AG09319 (cell line): Measurements from ENCODE around the gene RBM4B.

ENCODE experiments used
- DNase-seq: peaks from one replicate; pipeline ENCODE4 v3.0.0-alpha.2; 2010; ENCODE audit warnings: low read depth; ENCODE audit errors: extremely low read depth
- CTCF ChIP-seq: IDR thresholded peaks from 2 replicates; pipeline ENCODE4 v1.5.1; 2011; ENCODE audit warnings: low read depth, mild to moderate bottlenecking, inconsistent platforms, low read length, moderate library complexity

RBM4B gene

DNA sequence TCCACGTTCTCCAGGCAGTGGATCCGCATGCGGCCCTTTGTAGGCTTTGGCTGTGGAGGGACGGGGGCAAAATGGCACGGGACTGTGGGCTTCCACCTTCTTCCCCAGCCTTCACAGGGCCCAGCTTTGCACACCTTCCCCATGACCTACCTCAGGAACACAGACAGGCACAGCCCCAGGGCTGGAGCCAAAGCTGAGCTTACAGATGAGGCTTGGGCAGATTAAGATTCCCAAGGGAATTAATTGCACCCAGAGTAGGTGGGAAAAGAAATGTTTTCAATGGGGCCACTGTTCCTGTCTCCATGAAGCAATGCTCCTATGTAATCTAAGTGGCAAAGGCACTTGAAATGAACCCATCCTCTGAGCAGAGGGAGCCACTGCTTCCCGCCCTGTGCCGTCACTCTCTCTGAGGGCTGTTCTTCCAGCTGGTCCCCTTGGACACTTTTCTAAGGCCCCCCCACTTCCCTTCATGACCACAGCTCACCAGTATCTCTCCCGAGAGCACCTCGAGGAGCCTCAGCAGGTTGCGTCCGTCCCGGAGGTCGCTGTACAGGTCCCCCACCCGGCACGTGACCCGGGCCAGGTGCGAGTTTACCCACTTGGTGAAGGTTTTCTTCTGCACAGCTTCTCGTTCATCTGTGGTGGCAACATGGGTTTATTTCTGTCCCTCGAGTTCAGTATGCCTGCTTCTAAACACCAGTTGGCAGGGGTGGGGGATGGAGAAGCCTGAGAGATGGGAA is 37.8 kb upstream of the RBM4B start:
- no peak for TF ChIP-seq CTCF
- DNase-seq = no peak

GRCh38 chr11:66713746-66714480 is 36.2 kb upstream of the RBM4B start:
- DNase-seq = no peak

DNA sequence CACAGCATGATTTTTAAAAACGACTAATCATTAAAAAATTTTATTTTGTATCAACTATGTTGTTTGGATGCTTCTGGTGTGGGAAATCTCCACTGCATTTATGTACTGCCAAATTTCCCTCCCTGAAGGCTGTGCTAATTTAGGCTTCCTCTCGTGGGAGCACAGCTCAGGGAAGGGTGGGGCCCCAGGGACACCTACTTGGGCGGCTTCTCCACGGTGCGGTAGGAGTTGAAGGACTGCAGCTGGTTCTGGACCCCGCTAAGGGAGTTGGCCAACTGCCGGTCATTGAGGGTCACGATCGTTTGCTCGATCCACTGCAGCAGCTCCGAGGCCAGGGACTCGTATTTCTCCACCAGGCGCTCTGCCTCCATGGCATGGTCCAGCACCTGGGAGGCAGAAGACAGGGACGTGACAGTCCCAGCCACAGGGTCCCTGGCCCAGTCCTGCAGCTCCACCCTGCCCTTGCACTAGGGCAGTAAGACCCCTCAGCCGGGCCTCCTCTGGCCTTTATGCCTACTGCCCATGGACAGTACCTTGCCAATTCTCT is 32.8 kb upstream of the RBM4B start:
- DNase-seq = no peak
- no peak for TF ChIP-seq CTCF

More at GRCh38 chr11:66713746-66714480, 36.2 kb upstream of the RBM4B start:
- TF ChIP-seq CTCF = no peak

DNA sequence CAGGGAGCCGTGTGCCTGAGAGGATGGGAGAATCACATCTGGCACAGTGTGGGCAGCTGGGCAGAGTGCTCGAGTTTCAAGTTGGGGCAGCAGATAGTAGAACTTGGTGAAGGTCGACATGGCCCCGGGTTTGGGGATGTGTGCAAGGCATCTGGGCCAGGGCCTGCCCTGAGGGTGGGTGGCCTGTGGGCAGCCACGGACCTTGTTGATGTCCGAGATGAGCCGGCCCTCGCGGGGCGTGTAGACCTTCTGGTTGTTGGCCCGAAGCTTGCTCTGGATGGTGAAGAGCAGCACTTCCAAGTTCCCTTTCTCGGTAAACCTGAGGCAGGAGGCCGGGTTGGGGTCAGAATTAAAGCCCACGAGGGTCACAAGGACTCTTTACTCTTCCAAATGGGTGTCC is 31.0 kb upstream of the RBM4B start:
- DNase-seq = no peak
- TF ChIP-seq CTCF = no peak

GRCh38 chr11:66708094-66708493 is 30.4 kb upstream of the RBM4B start:
- no peak for DNase-seq
- TF ChIP-seq CTCF = no peak

GRCh38 chr11:66707486-66707885 is 29.8 kb upstream of the RBM4B start:
- no peak for DNase-seq
- TF ChIP-seq CTCF = no peak

DNA sequence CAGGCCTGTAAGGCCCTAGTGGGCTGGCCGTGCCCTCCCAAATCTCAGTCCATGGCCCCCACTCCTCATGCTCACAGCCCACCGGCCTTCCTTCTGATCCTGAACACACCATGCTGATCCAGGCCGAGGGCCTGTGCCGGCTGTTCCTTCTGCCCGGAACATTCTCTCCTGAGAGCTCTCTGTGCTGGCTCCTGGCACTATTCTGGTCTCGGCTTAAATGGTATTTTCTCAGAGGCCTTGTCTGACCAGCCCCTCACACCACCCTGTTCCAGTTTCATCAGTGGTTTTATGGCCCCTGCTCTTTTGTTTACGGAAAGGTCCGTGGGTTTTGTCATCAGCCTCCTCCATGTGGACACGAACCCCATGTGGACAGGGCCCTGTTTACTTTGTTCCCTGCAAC is 29.3 kb upstream of the RBM4B start:
- no peak for DNase-seq
- TF ChIP-seq CTCF = no peak
